Renal cortex interstitium (tissue), 11 donors: ENCODE results near the gene TMEM38A. TPM values are rescaled to one million over a fixed set of nuclear protein-coding genes. Genes with fewer than 3 reads are reported as not detected.
"Not testable (repeated sequence)": the region's sequence is repeated elsewhere in the genome, so short reads cannot be mapped to it uniquely, and the experiment has no call there.

Experiments used
- DNase-seq, 11 donors: peaks; one replicate each; pipeline ENCODE4 v3.0.0-alpha.2; 2013; ENCODE audit warnings: low read depth in 9 of 11, low spot score in 4 of 11; ENCODE audit errors: extremely low read depth in 1 of 11
- polyA plus RNA-seq, 3 donors: library from polyadenylated mRNA; unstranded; fragments of 120-200 nt; gene quantifications; one replicate each; pipeline ENCODE4 v1.2.1, GENCODE V29; 2013; ENCODE audit not compliant: insufficient read length in 3 of 3

Gene TMEM38A
- polyA plus RNA-seq, 3 donors, result 8.1 to 8.3 (median 8.1) TPM

- peak; percentile 86 to 96 (median 90) for DNase-seq
Observed at GRCh38 chr19:16628183-16628983, 32.6 kb upstream of the TMEM38A start, which contains the start of gene MED26. TSS of gene MED26 (minus strand) at chr19:16628204. CDS start at chr19:16627943, 261 bp downstream.

- DNase-seq, result peak in 4 of 11 donors; percentile 9 to 47 (median 24)
Observed at GRCh38 chr19:16628984-16629691, 31.8 kb upstream of the TMEM38A start.

- no peak for DNase-seq
Observed at GRCh38 chr19:16631465-16631864, 29.5 kb upstream of the TMEM38A start.

GRCh38 chr19:16637535-16637934 is 23.4 kb upstream of the TMEM38A start:
- no peak for DNase-seq

- DNase-seq, result no peak
Observed at GRCh38 chr19:16638666-16639065, 22.3 kb upstream of the TMEM38A start.

GRCh38 chr19:16640951-16641350 is 20.0 kb upstream of the TMEM38A start:
- DNase-seq, result no peak

GRCh38 chr19:16641695-16642094 is 19.2 kb upstream of the TMEM38A start:
- DNase-seq, result no peak

GRCh38 chr19:16645140-16645539 is 15.8 kb upstream of the TMEM38A start:
- no peak for DNase-seq

GRCh38 chr19:16649734-16650133 is 11.2 kb upstream of the TMEM38A start:
- no peak for DNase-seq

- DNase-seq, result no peak
Observed at GRCh38 chr19:16650821-16651220, 10.1 kb upstream of the TMEM38A start.

GRCh38 chr19:16651421-16652188 is 9.3 kb upstream of the TMEM38A start:
- DNase-seq, result not testable (repeated sequence)

- DNase-seq, result no peak
Observed at GRCh38 chr19:16652854-16653253, 8.1 kb upstream of the TMEM38A start.

GRCh38 chr19:16654140-16654539 is 6.8 kb upstream of the TMEM38A start:
- DNase-seq, result no peak

- no peak for DNase-seq
Observed at GRCh38 chr19:16654627-16655026, 6.3 kb upstream of the TMEM38A start.

- DNase-seq, result no peak
Observed at GRCh38 chr19:16655727-16656126, 5.2 kb upstream of the TMEM38A start.

GRCh38 chr19:16657384-16657783 is 3.6 kb upstream of the TMEM38A start:
- no peak for DNase-seq

- DNase-seq, result peak in 1 of 11 donors; percentile 0
Observed at GRCh38 chr19:16659464-16659831, 1.5 kb upstream of the TMEM38A start.

- DNase-seq, result peak; percentile 95 to 98 (median 98)
Observed at GRCh38 chr19:16659832-16660708, 869 bp upstream of the TMEM38A start, which contains the start of gene SMIM7. TSS of gene SMIM7 (minus strand) at chr19:16660144. CDS start at chr19:16660110, 34 bp downstream.
